ENCODE data around the gene TNNT1.

GRCh38 chr19:55105237-55105636 is 43.8 kb downstream of the TNNT1 start:
- TF ChIP-seq CTCF (IDR thresholded peaks at IDR 0.05) (no peak), POLR2A (IDR thresholded peaks at IDR 0.05) (no peak), POLR2AphosphoS5 (IDR thresholded peaks at IDR 0.05) (no peak)

All from prostate gland (tissue), 2 donors.